Measurements from ENCODE around the gene RUNX1.

RUNX1 gene

GRCh38 chr21:34989337-34990151, 59.6 kb downstream of the RUNX1 start:
- DNase-seq: peak; percentile 89

GRCh38 chr21:34988625-34989024, 60.5 kb downstream of the RUNX1 start:
- no peak for DNase-seq

- no peak for DNase-seq
Observed at GRCh38 chr21:34988139-34988538, 61.0 kb downstream of the RUNX1 start.

- DNase-seq: no peak
Observed at GRCh38 chr21:34987501-34988072, 61.5 kb downstream of the RUNX1 start.

GRCh38 chr21:34986561-34987500, 62.3 kb downstream of the RUNX1 start:
- DNase-seq: peak; percentile 93

- no peak for DNase-seq
Observed at GRCh38 chr21:34984356-34985058, 64.6 kb downstream of the RUNX1 start.

- DNase-seq: peak; percentile 80
Observed at GRCh38 chr21:34983680-34984086, 65.4 kb downstream of the RUNX1 start.

- no peak for DNase-seq
Observed at GRCh38 chr21:34981791-34982190, 67.3 kb downstream of the RUNX1 start.

GRCh38 chr21:34980423-34981115, 68.5 kb downstream of the RUNX1 start:
- no peak for DNase-seq

GRCh38 chr21:34979383-34979782, 69.7 kb downstream of the RUNX1 start:
- DNase-seq: no peak

- DNase-seq: no peak
Observed at GRCh38 chr21:34977333-34977732, 71.8 kb downstream of the RUNX1 start.

- peak; percentile 76 for DNase-seq
Observed at GRCh38 chr21:34974162-34974981, 74.7 kb downstream of the RUNX1 start.

- no peak for DNase-seq
Observed at GRCh38 chr21:34973685-34974084, 75.4 kb downstream of the RUNX1 start.

- DNase-seq: no peak
Observed at GRCh38 chr21:34971656-34972055, 77.4 kb downstream of the RUNX1 start.

- no peak for DNase-seq
Observed at GRCh38 chr21:34970566-34970965, 78.5 kb downstream of the RUNX1 start.

- DNase-seq: no peak
Observed at GRCh38 chr21:34970167-34970500, 79.0 kb downstream of the RUNX1 start.

GRCh38 chr21:34969423-34970166, 79.5 kb downstream of the RUNX1 start:
- no peak for DNase-seq

GRCh38 chr21:34968414-34969333, 80.4 kb downstream of the RUNX1 start:
- peak; percentile 84 for DNase-seq

- peak; percentile 88 for DNase-seq
Observed at GRCh38 chr21:34967509-34968289, 81.4 kb downstream of the RUNX1 start.
